Retinal pigment epithelial cell (primary cell): Measurements from ENCODE around the gene HYKK.
A peak's percentile ranks its signal among the peaks of the same experiment; 100 is the strongest.
"Not testable (repeated sequence)": the region's sequence is repeated elsewhere in the genome, so short reads cannot be mapped to it uniquely, and the experiment has no call there.

Source experiments
- DNase-seq: peaks from one replicate; pipeline ENCODE4 v3.0.0-alpha.2; 2010; ENCODE audit warnings: low read depth
- H3K4me3 ChIP-seq: 2 replicates; pipeline ENCODE4 v1.5.1; 2011; ENCODE audit warnings: mild to moderate bottlenecking, low read length, control low read depth, moderate library complexity
- TF ChIP-seq, protein P1 (sequence below): conservative IDR thresholded peaks from 2 replicates; pipeline ENCODE4 v1.5.1; 2011; ENCODE audit warnings: low read depth, low read length, control low read depth, inconsistent platforms

HYKK gene

DNA sequence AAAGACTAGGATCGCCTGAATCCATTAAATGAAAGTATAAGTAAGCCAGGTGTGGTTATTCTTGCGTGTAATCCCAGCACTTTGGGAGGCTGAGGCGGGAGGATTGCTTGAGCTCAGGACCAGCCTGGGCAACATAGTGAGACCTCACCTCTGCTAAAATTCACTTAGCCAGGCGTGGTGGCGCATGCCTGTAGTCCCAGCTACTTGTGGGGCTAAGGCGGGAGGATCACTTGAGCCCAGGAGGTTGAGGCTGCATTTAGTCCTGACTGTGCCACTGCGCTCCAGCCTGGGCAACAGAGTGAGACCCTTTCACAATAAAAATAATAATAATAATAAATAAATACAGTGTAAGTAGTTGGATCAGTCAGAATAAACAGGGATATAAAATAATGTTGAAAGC is 25.5 kb upstream of the HYKK start:
- DNase-seq: no peak
- TF ChIP-seq, protein P1, sequence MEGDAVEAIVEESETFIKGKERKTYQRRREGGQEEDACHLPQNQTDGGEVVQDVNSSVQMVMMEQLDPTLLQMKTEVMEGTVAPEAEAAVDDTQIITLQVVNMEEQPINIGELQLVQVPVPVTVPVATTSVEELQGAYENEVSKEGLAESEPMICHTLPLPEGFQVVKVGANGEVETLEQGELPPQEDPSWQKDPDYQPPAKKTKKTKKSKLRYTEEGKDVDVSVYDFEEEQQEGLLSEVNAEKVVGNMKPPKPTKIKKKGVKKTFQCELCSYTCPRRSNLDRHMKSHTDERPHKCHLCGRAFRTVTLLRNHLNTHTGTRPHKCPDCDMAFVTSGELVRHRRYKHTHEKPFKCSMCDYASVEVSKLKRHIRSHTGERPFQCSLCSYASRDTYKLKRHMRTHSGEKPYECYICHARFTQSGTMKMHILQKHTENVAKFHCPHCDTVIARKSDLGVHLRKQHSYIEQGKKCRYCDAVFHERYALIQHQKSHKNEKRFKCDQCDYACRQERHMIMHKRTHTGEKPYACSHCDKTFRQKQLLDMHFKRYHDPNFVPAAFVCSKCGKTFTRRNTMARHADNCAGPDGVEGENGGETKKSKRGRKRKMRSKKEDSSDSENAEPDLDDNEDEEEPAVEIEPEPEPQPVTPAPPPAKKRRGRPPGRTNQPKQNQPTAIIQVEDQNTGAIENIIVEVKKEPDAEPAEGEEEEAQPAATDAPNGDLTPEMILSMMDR: no peak
- no peak overlapping the region for H3K4me3 ChIP-seq

GRCh38 chr15:78492872-78493271 is 14.5 kb upstream of the HYKK start:
- TF ChIP-seq, protein P1: no peak
- no peak for DNase-seq
- no peak overlapping the region for H3K4me3 ChIP-seq

- no peak overlapping the region for H3K4me3 ChIP-seq
Observed at GRCh38 chr15:78501857-78502256, 5.5 kb upstream of the HYKK start.

DNA sequence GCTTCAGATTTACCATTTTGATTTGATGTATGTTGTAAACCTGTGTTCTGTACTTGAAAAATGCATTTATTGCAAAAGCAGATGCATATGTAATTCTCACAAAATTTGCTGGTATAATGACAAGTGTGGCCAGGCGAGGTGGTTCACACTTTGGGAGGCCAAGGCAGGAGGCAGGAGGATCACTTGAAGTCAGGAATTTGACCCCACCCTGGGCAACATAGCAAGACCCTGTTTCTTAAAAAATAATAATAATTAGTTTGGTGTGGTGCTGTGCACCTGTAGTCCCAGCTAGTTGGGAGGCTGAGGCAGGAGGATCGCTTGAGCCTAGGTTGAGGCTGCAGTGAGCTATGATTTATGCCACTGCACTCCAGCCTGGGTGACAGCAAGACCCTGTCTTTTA is 4.7 kb upstream of the HYKK start:
- DNase-seq: no peak
- TF ChIP-seq, protein P1: no peak
- H3K4me3 ChIP-seq: no peak overlapping the region

More at GRCh38 chr15:78501857-78502256, 5.5 kb upstream of the HYKK start:
- no peak for DNase-seq
- TF ChIP-seq, protein P1: no peak

- no peak for DNase-seq
Observed at GRCh38 chr15:78507831-78508160, 419 bp downstream of the HYKK start.

GRCh38 chr15:78508272-78508671 is 895 bp downstream of the HYKK start:
- H3K4me3 ChIP-seq: peak overlapping the region; percentile 83
- TF ChIP-seq, protein P1: no peak

More at GRCh38 chr15:78507831-78508160, 419 bp downstream of the HYKK start:
- TF ChIP-seq, protein P1: no peak
- H3K4me3 ChIP-seq: peak overlapping the region; percentile 83

DNA sequence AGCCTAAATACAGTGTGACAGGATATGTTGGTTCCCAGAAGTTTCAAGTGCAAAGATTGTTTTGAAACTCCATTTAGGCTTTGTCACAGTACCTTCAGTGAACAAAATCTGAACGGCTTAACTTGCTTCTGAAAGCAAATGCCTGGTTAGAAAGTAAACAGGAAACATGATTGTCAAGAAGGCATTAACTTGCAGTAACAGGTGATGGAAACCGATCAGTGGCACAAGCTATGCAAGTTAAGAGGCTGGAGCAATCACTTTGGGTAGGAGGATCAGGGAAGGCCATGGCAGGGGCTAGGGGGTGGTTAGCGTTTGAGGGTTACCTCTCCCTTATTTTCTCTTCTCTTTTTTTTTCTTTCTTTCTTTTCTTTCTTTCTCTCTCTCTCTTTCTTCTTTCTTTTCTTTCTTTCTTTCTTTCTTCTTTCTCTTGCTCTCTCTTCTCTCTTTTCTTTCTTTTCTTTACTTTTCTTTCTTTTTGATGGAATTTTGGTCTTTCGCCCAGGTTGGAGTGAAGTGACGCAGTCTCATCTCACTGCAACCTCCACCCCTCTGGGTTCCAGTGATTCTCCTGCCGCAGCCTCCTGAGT is 2.4 kb downstream of the HYKK start:
- TF ChIP-seq, protein P1: no peak
- no peak for DNase-seq
- no peak overlapping the region for H3K4me3 ChIP-seq

More at GRCh38 chr15:78508272-78508671, 895 bp downstream of the HYKK start:
- no peak for DNase-seq

DNA sequence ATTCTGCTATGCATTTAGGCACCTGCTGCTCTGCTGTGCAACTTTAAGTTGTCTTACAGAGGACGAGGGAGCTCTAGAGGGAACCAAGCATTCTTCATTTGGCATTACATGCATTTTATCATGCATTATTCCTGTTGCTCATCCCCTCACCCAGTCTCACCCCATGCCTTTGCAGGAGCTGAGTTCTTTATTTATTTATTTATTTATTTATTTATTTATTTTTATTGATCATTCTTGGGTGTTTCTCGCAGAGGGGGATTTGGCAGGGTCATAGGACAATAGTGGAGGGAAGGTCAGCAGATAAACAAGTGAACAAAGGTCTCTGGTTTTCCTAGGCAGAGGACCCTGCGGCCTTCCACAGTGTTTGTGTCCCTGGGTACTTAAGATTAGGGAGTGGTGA is 12.7 kb downstream of the HYKK start:
- H3K4me3 ChIP-seq, DNase-seq: not testable (repeated sequence)
